Ramos (cell line): ENCODE results near the gene ANKRD24.
"Not testable (repeated sequence)": the region's sequence is repeated elsewhere in the genome, so short reads cannot be mapped to it uniquely, and the experiment has no call there.

ENCODE experiments used
- in situ Hi-C: fragments of 300-500 bp; cut with MboI; formaldehyde crosslinking; loops from one replicate; pipeline ENCODE4 v1.14.3; 2022; ENCODE audit warnings: low sequenced_read_pairs; ENCODE audit not compliant: unreplicated experiment

Gene ANKRD24

DNA sequence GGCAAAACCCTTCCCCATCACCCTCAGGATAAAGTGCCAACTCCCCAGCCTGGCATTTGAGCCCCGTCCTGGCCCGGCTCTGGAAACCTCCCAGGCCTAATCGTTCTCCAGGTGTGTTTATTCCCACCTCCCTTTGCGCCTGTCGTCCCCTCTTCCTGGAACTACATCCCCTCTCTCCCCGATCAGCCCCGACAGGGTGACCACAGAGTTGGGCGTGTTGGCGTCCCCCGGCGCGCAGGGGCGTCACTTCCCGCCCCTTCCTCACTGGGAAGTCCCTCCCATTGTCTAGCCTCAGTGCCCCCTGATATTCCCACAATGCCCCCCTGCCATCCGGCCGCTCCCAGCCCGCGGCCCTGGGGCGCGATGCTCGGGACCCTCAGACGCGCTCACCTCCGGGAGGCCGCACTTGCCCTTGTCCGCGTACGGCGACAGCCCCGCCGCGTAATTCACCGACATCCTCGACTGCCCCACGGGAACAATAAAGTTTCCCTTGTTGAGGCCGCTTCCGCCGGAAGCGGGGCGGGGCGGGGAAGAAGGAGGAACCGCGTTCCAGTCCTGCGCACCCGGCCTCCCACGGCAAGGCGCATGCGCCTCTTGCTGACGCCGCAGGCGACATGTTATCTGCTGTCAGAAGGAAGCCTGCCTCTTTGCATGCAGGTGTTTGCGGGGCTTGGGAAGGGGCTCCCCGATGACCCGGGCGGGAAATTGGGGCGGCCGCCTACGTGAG lies at the start of gene ANKRD24, which contains the start of gene SIRT6:
Gene ANKRD24 (plus strand): TSS at position 606 of the 727 bp plus-strand sequence. CDS start 3,737 bp downstream, outside the sequence.
Gene SIRT6 (minus strand): TSS at position 480 of the 727 bp plus-strand sequence. CDS start 24 bp downstream, at position 456.
- in situ Hi-C loops = no loop called here

- in situ Hi-C loops = no loop called here
Observed at GRCh38 chr19:4134351-4134750, 48.1 kb upstream of the ANKRD24 start.

DNA sequence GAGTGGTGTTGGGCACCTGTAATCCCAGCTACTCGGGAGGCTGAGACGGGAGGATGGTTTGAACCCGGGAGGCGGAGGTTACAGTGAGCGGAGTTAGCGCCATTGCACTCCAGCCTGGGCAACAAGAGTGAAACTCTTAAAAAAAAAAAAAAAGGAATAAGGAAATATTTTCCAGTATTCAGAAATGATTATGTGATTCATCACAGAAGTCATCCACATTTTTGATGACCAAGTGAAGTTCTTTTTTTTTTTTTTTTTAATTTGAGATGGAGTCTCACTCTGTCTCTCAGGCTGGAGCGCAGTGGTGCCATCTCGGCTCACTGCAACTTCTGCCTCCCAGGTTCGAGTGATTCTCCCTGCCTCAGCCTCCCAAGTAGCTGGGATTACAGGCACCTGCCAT lies 47.1 kb upstream of the ANKRD24 start:
- in situ Hi-C loops = not testable (repeated sequence)

DNA sequence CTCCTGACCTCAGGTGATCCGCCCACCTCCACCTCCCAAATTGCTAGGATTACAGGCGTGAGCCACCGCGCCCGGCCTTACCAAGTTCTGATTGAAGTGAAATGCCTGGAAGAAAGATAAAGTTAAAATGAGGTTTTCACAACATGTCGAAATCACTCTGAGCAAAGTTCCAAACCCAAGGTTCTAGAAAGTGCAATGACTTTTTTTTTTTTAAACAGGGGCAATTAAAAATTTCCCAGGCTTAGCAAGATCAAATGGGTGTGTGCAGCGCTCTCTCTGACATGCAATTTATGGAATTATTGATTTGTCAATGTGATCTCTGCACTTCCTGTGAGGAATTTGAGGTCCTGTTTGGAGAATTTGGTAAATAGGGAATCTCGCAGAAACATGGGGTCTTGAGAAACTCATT lies 45.8 kb upstream of the ANKRD24 start:
- in situ Hi-C loops = no loop called here

DNA sequence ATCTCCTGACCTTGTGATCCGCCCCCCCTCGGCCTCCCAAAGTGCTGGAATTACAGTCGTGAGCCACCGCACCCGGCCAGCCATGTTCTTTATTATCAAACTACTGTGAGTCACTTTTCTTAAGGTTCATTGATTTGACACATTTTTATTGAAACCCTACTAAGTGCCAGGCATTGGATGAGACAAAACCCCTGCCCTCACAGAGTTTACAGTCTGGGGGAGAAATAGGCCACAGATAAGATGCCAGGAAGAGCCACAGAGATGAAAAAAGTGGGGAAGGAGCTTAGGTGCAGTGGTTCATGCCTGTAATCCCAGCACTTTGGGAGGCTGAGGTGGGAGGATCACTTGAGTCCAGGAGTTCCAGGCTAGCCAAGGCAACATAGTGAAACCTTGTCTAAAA lies 44.0 kb upstream of the ANKRD24 start:
- in situ Hi-C loops = no loop called here

GRCh38 chr19:4139614-4140236 lies 42.8 kb upstream of the ANKRD24 start:
- in situ Hi-C loops = no loop called here

DNA sequence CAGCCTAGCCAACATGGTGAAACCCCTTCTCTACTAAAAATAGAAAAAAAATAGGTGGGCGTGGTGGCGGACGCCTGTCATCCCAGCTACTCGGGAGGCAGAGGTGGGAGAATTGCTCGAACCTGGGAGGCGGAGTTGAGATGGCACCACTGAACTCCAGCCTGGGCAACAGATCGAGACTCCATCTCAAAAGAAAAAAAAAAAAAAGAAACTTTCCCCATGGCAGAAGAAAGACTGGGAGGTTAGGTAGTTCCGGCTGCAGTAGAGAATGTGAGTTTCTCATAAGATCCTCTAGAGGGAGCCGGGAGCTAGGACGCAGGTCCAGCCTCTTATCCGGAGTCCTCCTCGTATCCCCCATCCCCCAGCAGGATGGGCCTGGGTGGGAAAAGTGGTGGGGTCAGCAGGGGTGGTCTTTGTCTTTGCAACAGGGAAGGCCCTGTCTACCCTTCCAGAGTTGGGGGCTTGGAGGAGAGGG lies 42.2 kb upstream of the ANKRD24 start:
- in situ Hi-C loops = no loop called here

GRCh38 chr19:4142916-4143315 lies 39.6 kb upstream of the ANKRD24 start:
- in situ Hi-C loops = not testable (repeated sequence)

GRCh38 chr19:4144666-4145249 lies 37.7 kb upstream of the ANKRD24 start:
- in situ Hi-C loops = no loop called here

DNA sequence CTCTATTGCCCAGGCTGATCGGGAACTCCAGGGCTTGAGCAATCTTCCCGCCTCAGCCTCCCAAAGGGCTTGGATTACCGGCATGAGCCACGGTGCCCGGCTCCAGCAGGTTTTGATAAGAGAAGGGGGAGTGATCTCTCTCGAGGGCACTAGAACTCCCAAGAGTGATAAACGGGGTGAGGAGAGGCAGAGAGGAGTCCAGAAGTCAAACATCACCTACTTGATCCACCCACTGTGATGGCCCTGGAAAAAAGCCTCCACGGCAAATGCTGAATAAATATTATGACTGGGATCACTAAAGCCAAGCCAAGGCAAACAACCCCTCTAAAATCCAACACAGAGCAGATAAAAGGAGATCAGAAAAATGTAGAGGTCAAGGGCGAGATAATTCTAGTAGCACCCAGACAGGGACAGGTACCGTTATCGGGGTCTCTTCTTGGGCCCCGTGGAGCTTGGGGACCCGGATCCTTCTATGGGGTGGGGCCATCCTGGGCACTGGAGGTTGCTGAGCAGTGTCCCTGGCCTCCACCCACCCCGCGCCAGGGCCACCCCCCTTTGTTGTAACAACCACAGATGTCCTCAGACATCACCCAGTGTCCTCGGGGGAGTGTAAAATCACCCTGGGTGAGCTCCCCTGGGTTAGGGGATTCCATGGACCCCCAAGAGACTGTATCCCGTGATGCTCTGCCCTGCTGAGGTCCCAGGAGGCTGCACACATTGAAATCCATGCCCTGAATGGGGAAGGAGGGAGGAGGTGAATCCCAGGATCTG lies 32.8 kb upstream of the ANKRD24 start:
- in situ Hi-C loops = no loop called here

DNA sequence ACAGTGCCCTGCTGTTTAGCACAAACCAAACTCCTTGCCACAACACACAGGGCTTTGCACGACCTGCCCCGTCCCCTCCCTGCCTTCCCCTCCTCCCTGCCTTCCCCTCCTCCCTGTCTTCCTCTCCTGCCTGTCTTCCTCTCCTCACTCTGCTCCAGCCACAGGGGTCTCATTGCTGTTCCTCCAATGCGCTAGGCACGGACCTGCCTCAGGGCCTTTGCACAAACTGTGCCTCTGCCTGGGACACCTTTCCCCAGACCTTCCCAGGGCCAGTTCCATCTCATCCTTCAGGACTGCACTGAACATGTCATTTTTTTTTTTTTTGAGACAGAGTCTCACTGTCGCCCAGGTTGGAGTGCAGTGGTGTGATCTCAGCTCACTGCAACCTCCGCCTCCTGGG lies 30.9 kb upstream of the ANKRD24 start:
- in situ Hi-C loops = no loop called here

DNA sequence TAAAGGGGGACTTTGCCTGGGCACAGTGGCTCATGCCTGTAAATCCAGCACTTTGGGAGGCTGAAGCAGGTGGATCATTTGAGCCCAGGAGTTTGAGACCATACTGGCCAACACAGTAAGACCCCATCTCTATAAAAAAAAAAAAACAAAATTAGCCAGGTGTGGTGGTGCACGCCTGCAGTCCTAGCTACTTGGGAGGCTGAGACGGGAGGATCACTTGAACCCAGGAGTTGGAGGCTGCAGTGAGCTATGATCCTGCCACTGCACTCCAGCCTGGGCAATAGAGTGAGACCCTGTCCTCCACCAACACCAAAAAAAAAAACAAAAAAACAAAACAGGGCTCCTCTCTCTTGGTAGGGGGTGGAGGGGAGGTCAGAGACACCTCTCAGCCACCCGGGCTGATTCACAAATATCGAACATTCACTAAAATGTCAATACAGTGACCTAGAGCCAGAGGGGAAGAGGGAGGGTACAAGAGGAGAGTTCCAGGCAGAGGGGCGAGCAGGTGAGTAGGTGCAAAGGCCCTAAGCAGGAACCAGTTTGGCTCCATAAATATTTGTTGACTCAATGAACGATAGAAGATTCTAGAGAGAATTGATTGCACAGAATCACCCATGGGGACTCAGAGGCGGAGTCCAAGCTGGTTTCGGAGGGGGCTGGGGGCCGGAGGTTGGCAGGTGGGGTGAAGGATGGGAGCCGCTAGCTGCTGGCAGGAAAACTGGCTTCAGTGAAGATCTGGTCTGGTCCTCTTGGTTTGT lies 30.1 kb upstream of the ANKRD24 start:
- in situ Hi-C loops = no loop called here

- in situ Hi-C loops = no loop called here
Observed at GRCh38 chr19:4154571-4155312, 27.7 kb upstream of the ANKRD24 start.

GRCh38 chr19:4157164-4157563 lies 25.3 kb upstream of the ANKRD24 start:
- in situ Hi-C loops = no loop called here

DNA sequence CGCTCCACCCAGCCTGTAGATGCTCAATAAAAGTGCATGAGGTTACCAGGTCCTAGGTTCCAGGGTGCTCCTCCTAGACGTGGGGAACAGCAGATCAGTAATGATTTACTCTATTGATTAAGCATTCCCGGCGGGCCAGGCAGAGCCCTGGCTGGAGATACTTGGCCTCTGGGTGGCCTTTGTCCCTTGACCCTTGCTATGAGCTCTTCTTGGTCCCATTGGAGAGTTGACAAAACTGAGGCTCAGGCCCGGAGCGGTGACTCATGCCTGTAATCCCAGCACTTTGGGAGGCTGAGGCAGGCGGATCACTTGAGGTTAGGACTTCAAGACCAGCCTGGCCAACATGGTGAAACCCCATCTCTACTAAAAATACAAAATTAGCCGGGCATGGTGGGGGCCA lies 24.5 kb upstream of the ANKRD24 start:
- in situ Hi-C loops = not testable (repeated sequence)

DNA sequence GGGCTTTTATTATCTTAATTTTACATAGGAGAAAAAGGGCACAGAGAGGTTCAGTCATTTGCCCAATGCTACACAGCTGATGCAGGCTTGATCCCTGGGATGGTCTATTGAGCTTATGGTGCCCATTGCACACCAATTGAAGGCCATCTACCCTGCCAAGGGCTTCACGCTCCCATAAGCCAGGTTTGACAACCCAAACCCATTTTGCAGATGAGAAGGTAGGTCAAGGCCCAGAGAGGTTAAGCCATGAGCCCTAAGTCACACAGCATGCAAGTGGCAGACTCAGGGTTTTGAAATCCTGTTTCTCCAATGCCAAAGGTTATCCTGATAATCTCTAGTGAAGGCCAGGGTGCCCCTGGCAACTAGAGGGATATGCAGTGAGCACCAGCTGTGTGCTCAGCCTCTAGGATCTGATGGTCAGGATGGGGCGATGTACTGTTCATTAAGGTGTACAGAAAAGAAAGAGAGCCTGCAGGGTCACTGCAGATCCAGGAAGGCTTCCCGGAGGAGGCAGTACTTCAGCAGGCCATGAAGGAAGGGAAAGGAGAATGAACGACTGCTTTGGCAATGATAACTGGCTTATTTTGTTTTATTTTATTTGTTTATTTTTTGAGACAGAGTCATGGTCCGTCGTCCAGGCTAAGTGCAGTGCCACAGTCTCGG lies 20.9 kb upstream of the ANKRD24 start:
- in situ Hi-C loops = no loop called here

GRCh38 chr19:4164262-4164661 lies 18.2 kb upstream of the ANKRD24 start:
- in situ Hi-C loops = no loop called here

DNA sequence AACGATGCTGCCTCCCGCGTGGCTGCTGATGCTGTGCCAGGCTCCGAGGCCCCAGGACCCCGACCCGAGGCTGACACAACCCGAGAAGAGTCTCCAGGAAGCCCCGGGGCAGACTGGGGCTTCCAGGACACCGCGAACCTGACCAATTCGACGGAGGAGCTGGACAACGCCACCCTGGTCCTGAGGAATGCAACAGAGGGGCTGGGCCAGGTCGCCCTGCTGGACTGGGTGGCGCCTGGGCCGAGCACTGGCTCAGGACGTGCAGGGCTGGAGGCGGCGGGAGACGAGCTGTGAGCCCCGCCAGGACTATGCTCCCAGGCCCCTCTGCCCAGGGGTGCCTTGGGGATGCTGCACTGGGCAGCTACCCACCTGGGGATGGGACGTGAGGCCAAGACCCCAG lies 10.8 kb upstream of the ANKRD24 start:
- in situ Hi-C loops = no loop called here
